ENCODE data around the gene CPT1B.

CPT1B gene

DNA sequence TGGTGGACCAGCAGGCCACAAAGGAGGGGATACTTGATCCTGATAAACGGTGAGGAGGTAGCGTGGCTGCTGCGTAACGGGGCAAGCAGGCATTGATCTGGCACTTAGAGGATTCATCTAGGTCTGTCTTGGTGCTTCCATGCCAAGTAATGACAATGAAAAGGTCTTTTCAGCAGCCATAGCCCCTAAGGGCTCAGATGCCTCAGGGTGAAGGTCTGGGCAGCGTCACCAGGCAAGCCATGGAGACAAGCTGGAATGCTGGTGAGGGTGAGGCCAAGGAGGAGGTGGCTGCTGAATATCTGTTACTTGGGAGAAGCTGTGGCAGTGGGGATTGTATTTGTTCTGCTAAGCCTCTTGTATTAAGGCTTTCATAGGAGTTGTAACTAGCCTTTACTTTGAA is 9.2 kb upstream of the CPT1B start:
- no peak for DNase-seq

DNA sequence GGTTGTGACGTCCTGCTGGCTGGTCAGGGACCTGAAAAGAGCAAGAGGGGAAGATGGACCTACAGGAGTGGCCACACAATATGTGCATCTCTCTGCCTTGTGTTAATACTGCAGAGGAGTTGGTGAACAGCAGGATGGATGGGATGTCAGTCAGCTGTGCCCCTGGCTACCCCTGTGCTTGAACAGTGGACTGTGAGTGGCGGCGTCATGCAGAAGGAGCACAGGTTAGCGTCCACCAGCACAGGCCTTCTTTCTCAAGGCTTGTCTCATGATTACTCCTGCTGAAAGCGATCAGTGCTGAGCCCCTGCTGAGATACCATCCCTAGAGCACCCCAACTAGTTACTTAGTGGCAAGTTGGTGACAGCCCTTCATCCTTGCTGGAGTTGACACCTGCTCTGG is 8.2 kb upstream of the CPT1B start:
- no peak for DNase-seq

DNA sequence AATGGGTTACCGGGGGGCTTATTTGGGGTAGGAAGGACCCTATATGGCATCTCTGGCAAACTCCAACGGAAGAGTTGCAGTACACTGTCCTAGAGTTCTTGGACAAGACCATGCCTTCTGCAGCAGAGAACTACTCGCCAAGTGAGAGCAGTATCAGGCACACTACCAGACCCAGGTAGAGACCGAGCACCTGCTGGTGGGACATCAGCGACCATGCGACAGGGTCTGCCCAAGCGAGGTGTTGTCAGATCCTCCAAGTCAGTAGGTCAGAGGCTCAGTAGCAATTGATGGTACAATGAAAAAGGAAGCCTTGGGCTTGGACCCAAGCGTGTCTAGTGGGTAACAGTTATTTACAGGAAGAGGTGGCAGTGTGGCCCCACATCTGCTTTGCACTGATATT is 7.6 kb upstream of the CPT1B start:
- no peak for DNase-seq

DNA sequence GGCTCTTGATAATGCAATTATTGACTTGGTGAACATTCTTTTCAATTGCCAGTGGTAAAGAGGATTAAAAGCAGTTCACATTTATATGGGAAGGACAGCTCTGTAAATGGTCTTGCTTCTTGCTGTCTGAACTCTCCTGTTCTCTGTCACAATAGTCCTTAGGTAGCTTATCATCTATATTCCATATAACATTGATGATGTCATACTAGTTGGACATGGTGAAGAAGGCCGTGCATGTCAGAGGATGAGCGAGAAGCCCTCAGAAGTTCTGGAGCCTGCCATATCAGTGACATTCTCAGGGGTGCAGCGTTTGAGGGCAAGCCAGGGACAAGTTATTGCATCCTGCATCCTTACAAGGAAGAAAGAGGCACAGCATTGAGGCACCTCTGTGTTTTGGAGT is 7.0 kb upstream of the CPT1B start:
- no peak for DNase-seq

DNA sequence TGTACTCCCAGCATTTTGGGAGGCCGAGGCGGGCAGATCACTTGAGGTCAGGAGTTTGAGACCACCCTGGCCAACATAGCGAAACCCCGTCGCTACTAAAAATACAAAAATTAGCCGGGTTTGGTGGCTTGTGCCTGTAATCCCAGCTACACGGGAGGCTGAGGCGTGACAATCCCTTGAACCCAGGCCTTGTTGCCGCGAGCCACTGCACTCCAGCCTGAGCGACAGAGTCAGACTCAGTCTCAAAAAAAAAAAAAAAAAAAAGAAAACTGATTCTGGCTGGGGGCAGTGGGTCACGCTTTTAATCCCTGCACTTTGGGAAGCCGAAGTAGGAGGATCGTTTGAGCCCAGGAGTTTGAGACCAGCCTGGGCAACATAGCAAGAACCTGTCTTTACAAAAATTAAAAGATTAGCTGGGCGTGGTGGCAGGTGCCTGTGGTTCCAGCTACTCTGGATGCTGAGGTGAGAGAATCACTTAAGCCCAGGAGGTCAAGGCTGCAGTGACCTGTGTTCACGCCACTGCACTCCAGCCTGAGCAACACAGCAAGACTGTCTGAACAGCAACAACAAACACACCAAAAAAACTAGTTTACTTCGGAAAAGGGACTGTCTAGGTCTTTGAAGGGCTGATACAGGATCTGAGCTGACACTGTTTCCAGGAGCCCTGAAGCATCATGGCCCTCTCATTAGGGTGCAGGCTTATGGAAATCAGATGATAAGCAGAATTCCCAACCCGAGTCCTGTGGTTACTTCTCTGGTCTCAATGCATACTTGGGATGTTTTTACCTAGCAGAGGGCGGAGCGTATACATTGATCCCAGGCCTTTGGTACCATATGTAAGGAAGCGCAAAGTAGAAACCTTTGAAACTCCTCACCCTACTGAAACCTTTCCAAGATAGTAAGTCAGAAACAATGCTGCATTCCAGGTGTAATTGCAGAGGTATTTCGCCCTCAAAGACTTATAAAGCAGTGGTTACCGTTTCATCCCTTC is 6.2 kb upstream of the CPT1B start:
- no peak for DNase-seq

DNA sequence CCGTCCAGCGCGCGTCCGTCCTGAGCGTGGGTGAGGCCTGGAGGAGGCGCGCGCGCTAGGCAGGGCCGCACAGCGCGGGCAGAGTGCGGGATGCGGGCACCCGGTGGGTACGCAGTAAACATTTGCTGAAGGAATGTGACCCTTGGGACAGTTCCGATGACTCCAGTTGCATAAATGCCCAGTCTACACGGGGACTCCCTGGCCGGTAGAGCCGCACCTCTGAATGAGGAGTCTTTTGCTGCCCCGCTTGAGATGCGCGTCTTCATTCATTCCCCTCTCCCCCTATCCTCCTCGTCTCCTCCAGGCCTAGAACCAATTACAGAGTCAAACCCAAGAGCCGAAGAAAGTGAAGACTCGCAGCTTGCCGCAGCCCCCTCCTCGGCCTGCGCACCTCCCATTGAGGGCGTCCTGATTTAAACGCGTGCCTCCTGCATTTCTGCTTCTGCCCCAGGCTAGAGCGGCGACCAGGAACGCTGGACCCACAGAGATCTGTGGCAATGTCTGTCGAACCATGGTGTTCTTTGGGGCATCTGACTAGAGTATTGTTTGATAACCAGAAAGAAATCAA is 5.2 kb upstream of the CPT1B start:
- DNase-seq, result peak in 1 of 56 donors; percentile 50

DNA sequence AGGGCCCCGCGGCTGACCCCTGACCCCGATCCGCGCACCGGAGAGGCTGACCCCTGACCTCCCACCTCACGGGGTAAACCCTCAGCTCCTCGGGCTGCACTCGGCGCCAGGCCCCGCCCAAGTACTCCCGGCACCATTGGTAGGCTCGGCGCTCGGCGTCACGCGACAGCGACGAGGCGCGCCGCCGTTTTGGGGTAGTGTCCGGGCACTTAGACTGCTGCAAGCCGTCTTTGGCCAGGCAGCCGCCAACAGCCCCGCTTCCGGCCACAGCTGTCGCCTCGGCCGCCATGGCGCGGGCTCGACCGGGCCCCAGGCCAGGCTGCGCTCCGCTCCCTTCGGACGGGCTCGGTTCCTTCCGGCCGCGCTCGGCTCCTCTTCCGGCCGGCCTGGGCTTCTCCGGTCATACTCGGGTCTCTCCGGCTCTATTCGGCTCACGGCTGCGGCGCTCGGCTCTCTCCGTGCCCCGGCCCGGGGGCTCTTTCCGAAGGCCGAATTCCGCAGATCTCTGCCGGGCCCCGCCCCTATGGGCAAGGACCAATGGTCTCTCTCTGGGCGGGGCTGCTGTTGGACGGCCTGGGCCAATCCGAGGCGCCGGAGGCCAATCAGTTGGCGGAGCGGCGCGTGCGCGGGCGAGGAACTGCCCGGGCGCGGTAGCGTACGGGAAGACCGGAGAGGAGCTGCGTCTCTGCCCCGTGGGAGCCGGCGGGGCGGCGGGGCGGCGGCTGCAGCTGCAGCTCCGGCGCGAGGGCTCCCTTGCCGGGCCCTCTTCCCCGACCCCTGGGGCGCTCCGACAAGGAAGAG is 4.5 kb upstream of the CPT1B start, which contains the start of gene CHKB:
TSS of gene CHKB (minus strand) at position 357 of the 801 bp plus-strand sequence. CDS start at position 289, 68 bp downstream.
- DNase-seq, result peak; percentile 81 to 99 (median 97)

DNA sequence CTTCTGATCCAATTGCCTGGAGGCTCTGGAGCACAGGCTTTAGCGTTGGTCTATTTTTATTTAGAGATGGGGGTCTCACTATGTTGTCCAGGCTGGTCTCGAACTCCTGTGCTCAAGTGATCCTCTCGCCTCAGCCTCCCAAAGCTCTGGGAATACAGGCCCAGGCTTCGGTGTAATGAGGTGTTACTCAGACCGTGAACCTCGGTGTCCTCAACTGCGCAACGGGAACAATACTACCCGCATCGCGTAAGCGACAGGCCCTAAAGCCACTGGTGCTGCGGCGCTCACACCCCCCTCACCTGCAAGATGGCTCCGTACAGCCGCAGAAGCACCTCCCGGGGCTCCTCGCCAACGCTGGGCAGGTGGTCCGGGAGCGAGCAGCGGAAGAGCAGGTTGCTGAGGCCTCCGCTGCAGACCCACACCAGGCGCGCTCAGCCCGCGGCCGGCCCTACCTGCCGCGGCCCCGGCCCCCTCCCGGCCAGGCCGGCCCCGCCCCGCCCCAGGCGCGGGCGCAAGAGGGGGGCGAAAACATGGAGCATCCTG is 3.8 kb upstream of the CPT1B start:
- DNase-seq, result peak in 11 of 56 donors; percentile 32 to 64 (median 58)

DNA sequence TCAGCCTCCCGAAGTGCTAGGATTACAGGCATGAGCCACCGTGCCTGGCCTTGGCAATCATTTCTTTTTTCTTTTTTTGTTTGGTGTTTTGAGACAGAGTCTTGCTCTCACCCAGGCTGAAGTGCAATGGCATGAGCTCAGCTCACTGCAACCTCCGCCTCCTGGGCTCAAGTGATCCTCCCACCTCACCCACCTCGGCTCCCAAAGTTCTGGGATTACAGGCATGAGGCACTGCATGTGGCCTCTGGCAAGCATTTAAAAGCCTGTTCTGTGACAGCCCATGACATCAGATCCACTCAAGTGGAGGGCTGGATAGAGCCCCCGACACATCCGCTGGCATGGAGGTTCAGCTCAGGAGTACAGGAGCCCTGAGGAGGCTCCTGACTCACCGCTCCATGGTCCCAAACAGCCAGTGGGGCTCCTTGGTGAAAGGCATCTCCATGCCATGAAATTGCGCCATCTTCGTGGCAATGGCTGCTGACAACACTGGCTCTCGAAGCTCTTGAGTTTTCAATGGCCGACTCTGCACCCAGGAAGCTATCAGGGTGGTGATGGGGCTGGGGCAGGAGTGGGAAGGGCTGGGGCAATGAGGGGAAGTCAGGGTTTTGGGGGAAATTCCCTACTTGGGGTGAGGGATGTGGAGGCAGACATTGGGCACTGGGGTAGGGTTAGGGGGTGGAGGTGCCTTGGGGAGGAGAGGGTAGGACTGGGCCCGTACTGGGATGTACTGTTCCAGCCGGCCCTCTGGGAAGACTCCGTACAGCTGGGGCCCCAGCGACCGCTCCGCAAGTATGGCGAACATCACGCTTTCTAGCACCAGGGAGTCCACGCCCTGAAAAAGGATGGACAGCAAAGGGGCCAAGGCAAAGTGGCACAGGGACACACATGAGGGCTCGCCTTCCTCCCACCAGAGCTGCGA is 3.1 kb upstream of the CPT1B start:
- DNase-seq, result peak in 3 of 56 donors; percentile 21 to 32 (median 30)

DNA sequence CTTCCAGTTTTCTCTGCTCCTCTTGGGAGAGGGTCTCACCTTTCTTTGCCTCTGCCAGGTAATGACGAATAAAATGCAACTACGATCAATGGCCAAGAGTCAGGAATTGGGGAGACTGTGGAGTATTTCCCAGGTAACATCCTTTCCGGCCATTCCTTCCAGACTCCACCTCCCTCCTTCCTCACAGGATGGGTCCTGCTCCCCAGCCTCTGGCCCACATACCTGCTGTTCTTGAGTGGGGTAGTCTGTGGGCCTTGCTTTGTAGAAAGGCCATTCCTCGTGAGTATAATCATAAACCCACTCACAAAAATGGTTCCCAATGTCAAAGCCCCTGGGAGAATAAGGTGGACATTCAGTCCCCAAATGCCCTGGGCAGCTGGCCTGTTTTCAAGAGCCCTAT is 1.5 kb upstream of the CPT1B start:
- DNase-seq, result no peak

DNA sequence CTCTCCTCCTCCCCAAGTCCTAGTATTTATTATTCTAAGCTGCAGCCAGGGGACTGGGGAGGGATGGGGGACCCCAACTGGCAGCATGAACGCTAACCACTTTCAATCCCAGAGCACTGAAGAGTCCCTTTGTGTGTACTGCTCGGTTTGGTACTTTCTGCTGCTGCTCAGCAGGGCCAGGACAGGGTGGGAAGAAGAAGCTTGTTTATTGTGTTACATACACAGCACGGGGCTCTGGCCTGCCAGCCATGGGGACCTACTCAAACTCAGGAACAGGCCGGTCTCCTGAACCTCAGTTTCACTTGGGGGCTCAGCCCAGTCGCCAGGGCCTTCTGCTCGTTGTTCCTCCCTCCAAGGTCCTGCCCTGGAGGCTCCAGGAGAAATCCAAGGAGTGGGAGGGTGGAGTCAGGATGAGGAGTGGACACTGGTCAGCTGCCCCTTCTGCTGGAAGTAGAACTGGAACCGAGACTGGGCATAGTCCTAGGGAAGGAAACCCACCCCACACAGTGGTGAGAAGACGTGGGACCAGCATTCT is 616 bp upstream of the CPT1B start:
- DNase-seq, result no peak

DNA sequence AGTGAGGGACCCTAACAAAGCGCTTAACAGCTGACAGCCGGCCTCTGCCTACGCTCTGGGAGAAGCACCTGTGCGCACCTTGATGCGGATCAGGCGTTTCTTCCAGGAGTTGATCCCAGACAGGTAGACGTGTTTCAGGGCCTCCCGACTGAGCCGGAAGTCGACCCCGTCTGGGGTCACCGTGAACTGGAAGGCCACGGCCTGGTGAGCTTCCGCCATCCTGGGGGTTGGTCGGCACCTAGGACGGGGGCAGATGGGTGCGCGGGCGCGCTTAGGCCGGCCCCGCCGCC is 585 bp downstream of the CPT1B start:
- DNase-seq, result no peak

DNA sequence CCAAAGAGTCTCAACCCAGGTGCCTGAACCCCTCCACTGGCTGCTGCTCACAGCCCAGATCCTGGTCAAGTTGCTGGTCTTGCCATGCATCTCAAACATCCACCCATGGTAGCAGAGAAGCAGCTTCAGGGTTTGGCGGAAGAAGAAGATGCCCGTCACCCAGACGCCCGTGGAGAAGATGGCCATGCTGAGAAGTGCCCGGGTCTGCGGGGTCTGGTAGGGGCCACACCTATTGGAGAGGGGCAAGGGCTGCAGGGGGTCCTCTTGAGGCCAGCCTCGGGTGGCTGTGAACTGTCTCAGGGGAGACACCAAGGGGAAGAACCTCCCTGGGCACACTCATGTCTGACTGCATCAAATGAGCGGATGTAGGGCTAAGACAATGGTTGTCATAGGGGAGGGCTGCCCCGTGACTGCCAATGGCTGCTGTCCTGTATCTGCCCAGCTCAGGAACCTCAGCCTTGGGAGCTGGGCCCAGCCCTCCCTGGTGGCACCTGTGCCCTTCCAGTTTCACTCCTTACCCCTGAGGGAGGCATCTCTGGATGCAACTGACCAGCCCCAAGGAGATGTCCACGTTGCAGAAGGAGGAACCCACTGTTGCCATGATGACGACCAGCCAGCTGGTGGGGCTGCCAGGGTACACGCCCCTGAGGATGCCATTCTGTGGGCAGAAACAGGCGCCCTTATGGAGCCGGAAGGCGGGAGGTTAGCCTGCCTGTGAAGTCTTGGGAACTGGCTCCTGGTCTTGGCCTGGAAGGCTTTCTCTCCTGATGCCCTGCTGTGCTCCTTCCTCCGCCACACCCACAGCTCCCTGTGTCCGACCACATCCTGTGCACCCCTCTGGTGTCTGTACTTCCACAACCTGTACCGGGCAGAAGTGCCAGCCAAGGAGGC is 1.2 kb downstream of the CPT1B start:
- DNase-seq, result no peak

DNA sequence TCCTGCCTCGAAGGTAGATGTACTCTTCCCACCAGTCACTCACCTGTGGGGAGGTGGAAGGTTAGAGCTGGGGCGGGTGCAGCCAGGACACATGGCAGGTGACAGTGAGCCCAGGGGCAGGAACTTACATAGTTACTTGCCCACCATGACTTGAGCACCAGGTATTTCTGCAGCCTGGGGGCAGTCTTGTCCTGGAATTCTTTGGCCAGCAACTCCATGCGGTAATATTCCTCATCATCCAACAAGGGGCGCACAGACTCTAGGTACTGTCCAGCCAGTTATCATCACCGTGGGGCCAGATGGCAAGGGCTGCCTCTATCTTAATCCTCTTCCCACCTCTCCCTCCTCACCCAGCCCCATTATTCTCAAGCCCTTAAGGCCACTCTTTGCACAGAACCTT is 2.2 kb downstream of the CPT1B start:
- DNase-seq, result no peak

DNA sequence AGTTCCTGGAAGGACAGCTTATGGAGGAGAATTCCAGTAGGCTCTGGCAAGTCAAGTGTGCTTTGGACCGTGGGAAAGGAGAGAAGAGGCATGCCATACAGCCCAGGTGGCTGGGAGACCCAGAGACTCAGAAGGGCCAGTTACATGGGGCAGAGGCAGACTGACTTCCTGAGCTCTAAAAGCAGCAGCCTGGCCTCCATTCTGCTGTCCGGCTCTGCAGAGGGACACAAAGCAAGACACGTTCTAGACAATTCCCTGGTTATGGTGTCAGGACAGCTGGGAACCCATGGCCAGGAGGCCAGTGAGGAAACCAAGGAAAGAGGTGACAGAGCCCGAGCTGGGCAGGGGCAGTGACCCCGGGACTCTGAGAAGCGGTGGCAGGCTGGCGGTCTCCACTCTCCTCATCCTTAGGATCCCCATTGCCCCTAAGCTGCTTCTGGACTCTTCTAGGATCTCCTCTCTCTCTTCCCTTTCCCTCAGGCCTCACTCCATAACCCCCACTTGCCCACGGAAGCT is 2.7 kb downstream of the CPT1B start:
- DNase-seq, result no peak

DNA sequence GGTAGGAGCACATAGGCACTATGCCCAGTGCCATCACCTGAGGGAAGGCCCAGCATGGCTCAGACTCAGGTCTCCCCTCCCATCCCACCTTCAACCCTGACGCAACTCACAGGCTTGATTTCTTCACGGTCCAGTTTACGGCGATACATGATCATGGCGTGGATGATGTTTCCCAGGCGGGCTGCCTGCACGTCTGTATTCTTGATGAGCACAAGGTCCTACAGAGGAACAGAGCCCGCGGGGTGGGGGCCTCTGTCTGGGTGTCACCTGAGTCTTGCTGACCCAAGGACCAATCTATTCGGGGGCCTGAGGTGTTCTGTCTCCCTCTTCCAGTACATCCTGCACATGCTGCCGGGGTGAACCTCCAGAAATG is 3.9 kb downstream of the CPT1B start:
- DNase-seq, result no peak

DNA sequence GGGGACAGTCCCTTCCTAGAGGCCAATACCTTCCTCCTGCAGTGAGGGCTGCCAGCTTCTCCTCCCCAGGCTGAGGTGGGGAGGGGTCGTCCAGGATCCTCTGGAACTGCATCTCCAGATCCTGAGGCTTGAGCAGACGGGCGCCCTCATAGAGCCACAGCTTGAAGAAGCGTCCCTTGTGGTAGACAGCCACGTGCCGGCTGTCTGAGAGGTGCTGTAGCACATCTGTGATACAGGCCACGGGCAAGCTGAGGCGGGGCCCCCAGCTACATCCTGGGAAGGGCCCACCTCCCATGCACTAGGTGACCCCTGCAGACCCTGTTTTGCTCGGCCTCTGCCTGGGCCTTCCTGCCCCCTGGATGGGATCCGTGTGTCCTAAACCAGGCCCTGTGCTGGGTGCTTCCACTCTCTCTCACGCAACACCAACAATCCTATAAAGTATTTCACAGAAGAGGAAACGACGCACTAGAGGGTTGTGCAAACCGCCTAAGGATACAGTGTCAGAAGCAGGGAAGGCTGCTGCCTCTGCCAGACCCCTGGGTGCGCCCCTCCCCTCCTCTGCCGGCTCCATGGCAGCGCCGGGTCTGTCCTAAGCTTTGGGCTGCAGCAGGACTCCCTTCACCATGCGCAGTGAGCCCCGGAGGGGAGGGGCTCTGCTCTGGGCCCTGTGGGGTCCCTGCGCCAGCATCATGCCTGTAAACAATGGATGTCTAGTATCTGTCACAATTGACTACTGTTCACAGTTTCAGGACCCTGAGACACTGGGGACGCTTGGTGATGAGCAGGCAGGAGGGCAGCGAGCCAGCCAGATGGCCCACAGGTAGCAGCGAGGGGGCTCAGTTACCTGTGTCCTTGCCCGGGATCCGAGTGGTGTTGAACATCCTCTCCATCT is 4.5 kb downstream of the CPT1B start:
- DNase-seq, result no peak

DNA sequence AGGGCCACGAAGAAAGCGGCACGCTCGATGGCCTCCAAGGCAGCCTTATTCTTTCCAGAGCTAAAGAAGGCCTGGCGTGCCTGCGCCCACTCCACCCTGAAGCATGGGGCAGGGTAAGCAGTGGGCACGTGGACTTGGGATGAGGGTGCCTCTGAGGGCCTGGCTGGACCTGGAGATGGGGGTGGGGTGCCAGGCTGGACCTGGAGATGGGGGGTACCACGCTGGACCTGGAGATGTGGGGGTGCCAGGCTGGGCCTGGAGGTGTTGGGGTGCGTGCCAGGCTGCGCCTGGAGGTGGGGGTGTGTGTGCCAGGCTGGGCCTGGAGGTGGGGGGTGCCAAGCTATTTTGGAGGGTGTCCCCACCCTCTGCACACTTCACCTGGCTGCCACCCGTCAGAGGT is 5.3 kb downstream of the CPT1B start:
- DNase-seq, result no peak

All from nucleus accumbens (tissue), 56 donors.